Activated gamma-delta T cell treated with Interleukin-2 at 50 U/mL for 16 hours (primary cell): ENCODE results near the gene MSL3B.

Experiments used
- DNase-seq: peaks from one replicate; pipeline ENCODE4 v3.0.0-alpha.2; 2020

MSL3B gene

GRCh38 chr2:233816334-233816733 is 51.9 kb downstream of the MSL3B start:
- DNase-seq, result peak; percentile 2

GRCh38 chr2:233815861-233816260 is 52.3 kb downstream of the MSL3B start:
- no peak for DNase-seq
